HFF-Myc (cell line): ENCODE data around the gene ZNF496.
"Not testable (repeated sequence)": the region's sequence is repeated elsewhere in the genome, so short reads cannot be mapped to it uniquely, and the experiment has no call there.

Source experiments
- DNase-seq: peaks from one replicate; pipeline ENCODE4 v3.0.0-alpha.2; 2011; ENCODE audit warnings: low read depth; ENCODE audit errors: extremely low read depth
- H3K4me3 ChIP-seq: replicated peaks from 2 replicates; pipeline ENCODE4 v1.5.1; 2011; ENCODE audit warnings: low read depth, mild to moderate bottlenecking, control low read depth, low read length
- CTCF ChIP-seq: IDR thresholded peaks from 2 replicates; pipeline ENCODE4 v1.5.1; 2012; ENCODE audit warnings: mild to moderate bottlenecking, low read depth, low read length, control low read depth; ENCODE audit errors: missing control alignments

The ZNF496 gene

GRCh38 chr1:247294282-247294681 is 37.4 kb downstream of the ZNF496 start:
- H3K4me3 ChIP-seq = no peak overlapping the region
- peak; percentile 21 for DNase-seq
- TF ChIP-seq CTCF = no peak

GRCh38 chr1:247293047-247293446 is 38.6 kb downstream of the ZNF496 start:
- DNase-seq = no peak

GRCh38 chr1:247291833-247292561 is 39.7 kb downstream of the ZNF496 start:
- DNase-seq = no peak
- no peak overlapping the region for H3K4me3 ChIP-seq
- TF ChIP-seq CTCF = no peak

More at GRCh38 chr1:247293047-247293446, 38.6 kb downstream of the ZNF496 start:
- H3K4me3 ChIP-seq = no peak overlapping the region
- TF ChIP-seq CTCF = no peak

GRCh38 chr1:247291161-247291560 is 40.5 kb downstream of the ZNF496 start:
- TF ChIP-seq CTCF = no peak
- DNase-seq = no peak

GRCh38 chr1:247290576-247290975 is 41.1 kb downstream of the ZNF496 start:
- H3K4me3 ChIP-seq = no peak overlapping the region
- no peak for DNase-seq
- TF ChIP-seq CTCF = no peak

More at GRCh38 chr1:247291161-247291560, 40.5 kb downstream of the ZNF496 start:
- H3K4me3 ChIP-seq = no peak overlapping the region

- not testable (repeated sequence) for DNase-seq, H3K4me3 ChIP-seq
Measured at GRCh38 chr1:247289274-247289892, 42.3 kb downstream of the ZNF496 start.

GRCh38 chr1:247288341-247288740 is 43.3 kb downstream of the ZNF496 start:
- no peak for TF ChIP-seq CTCF
- no peak overlapping the region for H3K4me3 ChIP-seq

More at GRCh38 chr1:247288341-247288740, 43.3 kb downstream of the ZNF496 start:
- no peak for DNase-seq
